ENCODE data around the gene ERVV-1.

GRCh38 chr19:53034054-53034453, 20.3 kb downstream of the ERVV-1 start:
- TF ChIP-seq GABPA (IDR thresholded peaks at IDR 0.05; ENCODE audit: low read depth) (no peak), POLR2AphosphoS5 (IDR thresholded peaks at IDR 0.05; ENCODE audit: low read depth) (no peak)
